Measurements from ENCODE around the gene AFF3.

Gene AFF3

DNA sequence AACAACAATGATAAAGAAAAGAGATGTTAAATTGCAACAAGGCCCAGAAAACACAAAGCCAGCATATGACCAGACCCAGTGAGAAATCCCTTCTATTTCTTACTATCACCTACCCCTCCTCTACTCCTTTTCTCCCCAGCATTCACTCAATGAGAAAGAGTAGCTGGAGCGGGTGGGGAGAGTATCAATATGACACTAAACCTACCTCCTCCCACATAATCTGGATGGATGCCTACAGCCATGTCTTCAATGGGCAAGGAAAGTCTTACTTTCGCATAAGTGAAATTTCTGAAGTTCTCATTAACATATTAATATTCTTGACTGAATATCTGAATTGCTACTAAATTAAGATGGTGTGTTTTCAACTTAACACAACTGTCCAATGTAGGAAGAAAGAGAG is 78.2 kb downstream of the AFF3 start:
- POLR2A ChIA-PET = no interaction called here
- CTCF ChIA-PET = no interaction called here
- TF ChIP-seq, protein P1, sequence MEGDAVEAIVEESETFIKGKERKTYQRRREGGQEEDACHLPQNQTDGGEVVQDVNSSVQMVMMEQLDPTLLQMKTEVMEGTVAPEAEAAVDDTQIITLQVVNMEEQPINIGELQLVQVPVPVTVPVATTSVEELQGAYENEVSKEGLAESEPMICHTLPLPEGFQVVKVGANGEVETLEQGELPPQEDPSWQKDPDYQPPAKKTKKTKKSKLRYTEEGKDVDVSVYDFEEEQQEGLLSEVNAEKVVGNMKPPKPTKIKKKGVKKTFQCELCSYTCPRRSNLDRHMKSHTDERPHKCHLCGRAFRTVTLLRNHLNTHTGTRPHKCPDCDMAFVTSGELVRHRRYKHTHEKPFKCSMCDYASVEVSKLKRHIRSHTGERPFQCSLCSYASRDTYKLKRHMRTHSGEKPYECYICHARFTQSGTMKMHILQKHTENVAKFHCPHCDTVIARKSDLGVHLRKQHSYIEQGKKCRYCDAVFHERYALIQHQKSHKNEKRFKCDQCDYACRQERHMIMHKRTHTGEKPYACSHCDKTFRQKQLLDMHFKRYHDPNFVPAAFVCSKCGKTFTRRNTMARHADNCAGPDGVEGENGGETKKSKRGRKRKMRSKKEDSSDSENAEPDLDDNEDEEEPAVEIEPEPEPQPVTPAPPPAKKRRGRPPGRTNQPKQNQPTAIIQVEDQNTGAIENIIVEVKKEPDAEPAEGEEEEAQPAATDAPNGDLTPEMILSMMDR (IDR thresholded peaks at IDR 0.05; ENCODE audit: control extremely low read depth, extremely low read depth, low read depth, missing control alignments) = no peak

DNA sequence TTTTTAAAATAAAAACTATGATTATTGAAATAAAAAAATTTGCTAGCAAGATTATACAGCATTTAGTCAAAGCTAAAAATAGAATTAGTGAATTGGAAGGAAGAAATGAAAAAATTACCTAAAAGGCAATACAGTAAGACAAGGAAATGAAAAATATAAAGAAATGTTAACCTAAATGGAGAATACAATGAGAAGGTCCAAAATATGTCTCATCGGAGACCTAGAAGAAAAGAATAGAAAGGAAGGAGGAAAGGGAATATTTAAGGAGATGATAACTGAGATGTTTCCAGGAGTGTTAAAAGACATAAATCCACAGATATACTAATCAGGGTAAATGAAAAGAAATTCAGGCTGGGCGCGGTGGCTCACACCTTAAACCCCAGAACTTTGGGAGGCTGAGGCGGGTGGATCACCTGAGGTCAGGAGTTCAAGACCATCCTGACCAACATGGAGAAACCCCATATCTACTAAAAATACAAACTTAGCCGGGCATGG is 78.9 kb downstream of the AFF3 start:
- CTCF ChIA-PET = no interaction called here
- POLR2A ChIA-PET = no interaction called here
- TF ChIP-seq, protein P1 (IDR thresholded peaks at IDR 0.05; ENCODE audit: control extremely low read depth, extremely low read depth, low read depth, missing control alignments) = no peak
- DNase-seq (ENCODE audit: extremely low spot score) = no peak

More for the DNA sequence above, 78.2 kb downstream of the AFF3 start:
- DNase-seq (ENCODE audit: extremely low spot score) = no peak

DNA sequence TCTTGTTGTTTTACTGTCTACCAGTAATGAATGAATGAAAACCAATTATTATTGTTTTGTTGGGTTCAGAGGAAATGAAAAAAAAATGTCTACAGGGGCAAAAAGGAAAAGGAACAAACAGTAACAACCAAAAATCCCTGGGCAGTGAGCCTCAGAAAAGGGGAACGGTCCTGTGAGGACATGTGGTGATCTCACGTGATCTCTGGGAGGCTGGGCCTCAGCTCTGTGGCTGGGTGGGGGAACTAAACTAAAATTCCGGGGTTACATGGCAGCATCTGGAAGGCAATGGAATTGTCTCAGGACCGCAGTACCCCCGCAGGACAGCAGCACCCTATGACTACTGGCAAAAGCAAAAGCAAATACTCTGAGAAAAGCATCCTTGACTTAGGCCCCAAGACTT is 80.1 kb downstream of the AFF3 start:
- ChIA-PET POLR2A (interaction anchor here (0.5 kb wide), 1 partner anchor 19 kb away, joined by 3 read pairs; no protein-coding TSS in a partner anchor), CTCF (interaction anchor here (1.3 to 1.7 kb wide), 4 partner anchors 10 to 80 kb away, joined by 3 to 4 read pairs (median 4); partner anchors contain the start of gene AFF3)
- no peak for DNase-seq (ENCODE audit: extremely low spot score)
- TF ChIP-seq, protein P1 (IDR thresholded peaks at IDR 0.05; ENCODE audit: control extremely low read depth, extremely low read depth, low read depth, missing control alignments) = no peak

DNA sequence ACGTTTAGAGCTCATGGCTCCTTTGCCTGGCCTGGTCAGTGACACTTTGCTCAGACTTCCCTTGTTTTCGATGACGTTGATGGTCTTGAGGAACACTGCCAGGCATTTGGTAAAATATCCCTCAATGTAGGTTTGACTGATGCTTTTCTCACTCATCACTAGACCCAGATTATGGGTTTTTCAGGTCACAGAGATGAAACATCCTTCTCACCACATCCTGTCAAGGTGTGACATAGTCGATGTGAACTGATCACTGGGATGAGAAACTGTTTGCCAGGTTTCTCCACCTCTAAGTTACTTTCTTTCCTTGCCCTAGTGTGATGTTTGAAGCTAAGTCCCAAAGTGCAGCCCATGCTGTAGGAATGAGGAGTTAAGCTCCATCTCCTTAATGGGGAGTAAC is 81.5 kb downstream of the AFF3 start:
- DNase-seq (ENCODE audit: extremely low spot score) = no peak
- POLR2A ChIA-PET = no interaction called here
- CTCF ChIA-PET = interaction anchor here (1.1 to 1.7 kb wide), 4 partner anchors 9 to 51 kb away, joined by 3 to 4 read pairs (median 4); no protein-coding TSS in a partner anchor
- TF ChIP-seq, protein P1 (IDR thresholded peaks at IDR 0.05; ENCODE audit: control extremely low read depth, extremely low read depth, low read depth, missing control alignments) = no peak

DNA sequence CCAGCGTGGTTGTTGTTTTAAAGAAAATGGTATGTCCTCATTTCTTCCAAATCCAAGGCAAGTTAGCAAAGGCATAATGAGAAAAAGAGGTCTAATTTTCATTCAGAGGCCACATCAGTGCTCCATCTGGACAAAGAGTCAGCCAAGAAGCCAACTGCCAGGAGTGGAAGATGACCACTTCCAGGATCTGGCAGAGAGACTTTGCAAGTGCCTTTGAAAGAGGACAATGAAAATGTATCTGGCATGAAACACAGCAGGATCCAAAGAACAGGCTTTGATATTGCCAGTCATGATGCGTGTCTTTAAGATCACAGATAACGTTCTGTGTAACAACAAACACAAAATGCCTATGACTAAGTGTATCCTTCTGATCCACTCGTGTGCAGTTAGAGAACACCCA is 82.8 kb downstream of the AFF3 start:
- ChIA-PET CTCF (no interaction called here), POLR2A (no interaction called here)
- TF ChIP-seq, protein P1 (IDR thresholded peaks at IDR 0.05; ENCODE audit: control extremely low read depth, extremely low read depth, low read depth, missing control alignments) = no peak
- no peak for DNase-seq (ENCODE audit: extremely low spot score)

DNA sequence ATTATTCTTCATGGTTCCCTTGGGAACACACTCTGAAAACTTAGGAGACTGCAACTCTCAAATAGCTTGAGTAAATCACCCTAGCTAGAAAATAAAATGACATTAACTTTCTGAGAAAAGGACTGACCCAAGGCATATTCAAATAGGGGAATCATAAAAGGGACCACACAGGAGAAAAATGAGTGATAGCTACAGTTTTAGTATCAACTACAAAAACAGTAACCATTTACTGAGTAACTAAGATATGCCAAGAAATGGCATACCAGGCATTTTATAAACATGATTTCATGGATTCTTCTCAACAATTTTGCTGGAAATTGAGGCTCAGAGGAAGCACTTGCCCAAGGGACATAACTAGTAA is 84.5 kb downstream of the AFF3 start:
- TF ChIP-seq, protein P1 (IDR thresholded peaks at IDR 0.05; ENCODE audit: control extremely low read depth, extremely low read depth, low read depth, missing control alignments) = no peak
- CTCF ChIA-PET = interaction anchor here (1.8 kb wide), 1 partner anchor 205 kb away, joined by 4 read pairs; no protein-coding TSS in a partner anchor
- no peak for DNase-seq (ENCODE audit: extremely low spot score)
- POLR2A ChIA-PET = no interaction called here
